PC-3 (cell line): ENCODE measurements around the gene ID2. TPM values are rescaled to one million over a fixed set of nuclear protein-coding genes. Genes with fewer than 3 reads are reported as not detected.

Source experiments
- ATAC-seq: fragments of 200-7000 bp; cut with Tn5 transposase; 2 replicates; pipeline ENCODE4 v1.9.1; 2020; ENCODE audit warnings: mild to moderate bottlenecking, moderate library complexity
- BruUV-seq: library from RNA; stranded (reverse); fragments of 400-500 nt; replicated peaks from 2 replicates; lab custom pipeline; 2021; lab: Mats Ljungman, UMichigan
- CTCF ChIA-PET: fragments of 300-600 bp; sonication (Branson Sonifier 250); formaldehyde crosslinking; loops from one replicate; lab custom pipeline; 2022; ENCODE audit warnings: antibody characterized with exemption; lab: Charles Lee
- POLR2A ChIA-PET: fragments of 300-600 bp; sonication (Branson Sonifier 250); formaldehyde crosslinking; loops from one replicate; lab custom pipeline; 2022; ENCODE audit warnings: antibody characterized with exemption; ENCODE audit not compliant: unreplicated experiment; lab: Charles Lee
- DNase-seq: peaks from one replicate; pipeline ENCODE4 v3.0.0-alpha.2; 2015
- H2AFZ ChIP-seq: fragments of 300-600 bp; sonication (generic); 2 replicates; pipeline ENCODE4 v1.6.0; 2016; ENCODE audit warnings: antibody characterized with exemption, low read length
- H3F3A ChIP-seq: fragments of 300-600 bp; sonication (generic); one replicate; pipeline ENCODE4 v1.6.0; 2017; ENCODE audit warnings: antibody characterized with exemption, low read length, control low read depth, mild to moderate bottlenecking; ENCODE audit not compliant: unreplicated experiment
- H3K27ac ChIP-seq: fragments of 300-600 bp; sonication (generic); 2 replicates; pipeline ENCODE4 v1.5.1; 2016; ENCODE audit warnings: mild to moderate bottlenecking, low read length
- H3K27me3 ChIP-seq: fragments of 300-600 bp; sonication (generic); 2 replicates; pipeline ENCODE4 v1.6.1; 2016; ENCODE audit warnings: low read length, mixed read lengths
- H3K36me3 ChIP-seq: fragments of 300-600 bp; sonication (generic); 2 replicates; pipeline ENCODE4 v1.6.1; 2016; ENCODE audit warnings: low read depth, mixed run types, low read length, mixed read lengths
- H3K4me1 ChIP-seq: fragments of 300-600 bp; sonication (generic); 2 replicates; pipeline ENCODE4 v1.5.1; 2016; ENCODE audit warnings: low read length; ENCODE audit not compliant: insufficient read depth
- H3K4me2 ChIP-seq: fragments of 300-600 bp; sonication (generic); 2 replicates; pipeline ENCODE4 v1.6.0; 2016; ENCODE audit warnings: low read length
- H3K4me3 ChIP-seq: fragments of 300-600 bp; sonication (generic); 2 replicates; pipeline ENCODE4 v1.5.1; 2016; ENCODE audit warnings: mild to moderate bottlenecking, low read length, mixed read lengths
- H3K79me2 ChIP-seq: fragments of 300-600 bp; sonication (generic); 2 replicates; pipeline ENCODE4 v1.6.1; 2017; ENCODE audit warnings: low read length, mixed read lengths
- H3K9ac ChIP-seq: fragments of 300-600 bp; sonication (generic); 2 replicates; pipeline ENCODE4 v1.6.0; 2016; ENCODE audit warnings: mild to moderate bottlenecking, low read length
- H3K9me2 ChIP-seq: fragments of 300-600 bp; sonication (generic); replicated peaks from 2 replicates; pipeline ENCODE4 v1.6.1; 2016; ENCODE audit warnings: mixed run types, low read length, mixed read lengths
- H3K9me3 ChIP-seq: fragments of 300-600 bp; sonication (generic); 2 replicates; pipeline ENCODE4 v1.6.1; 2016; ENCODE audit warnings: low read length, mixed read lengths
- H4K20me1 ChIP-seq: fragments of 300-600 bp; sonication (generic); 2 replicates; pipeline ENCODE4 v1.6.1; 2016; ENCODE audit warnings: low read length, mixed read lengths
- CTCF ChIP-seq: fragments of 300-600 bp; sonication (generic); conservative IDR thresholded peaks from 2 replicates; pipeline ENCODE4 v1.5.1; 2017; ENCODE audit warnings: antibody characterized with exemption, low read depth, mild to moderate bottlenecking, low read length
- EZH2 ChIP-seq: fragments of 300-600 bp; sonication (generic); IDR thresholded peaks from one replicate; pipeline ENCODE4 v1.6.1; 2017; ENCODE audit warnings: antibody characterized with exemption, mild to moderate bottlenecking, low read length; ENCODE audit not compliant: unreplicated experiment
- EZH2phosphoT487 ChIP-seq: fragments of 300-600 bp; sonication (generic); IDR thresholded peaks from 2 replicates; pipeline ENCODE4 v1.6.1; 2018; ENCODE audit warnings: mild to moderate bottlenecking, antibody characterized with exemption, low read length, borderline replicate concordance
- intact Hi-C: fragments of 100-400 bp; cut with micrococcal nuclease; formaldehyde crosslinking; loops from 2 replicates; pipeline ENCODE4 v1.9.0; 2023
- total RNA-seq: library from RNA; depleted of rRNA; stranded (reverse); fragments of >200 nt; gene quantifications from 2 replicates; pipeline ENCODE4 v1.2.3, GENCODE V29; 2014

The ID2 gene
- total RNA-seq, 1 experiment from 2014 or later, result 92.1 TPM

- TF ChIP-seq EZH2, result no peak
- Histone ChIP-seq H3K9me3 (no peaks in the 10 kb centered on the region), H3K79me2 (no peaks in the 10 kb centered on the region), H3K4me2 (no peak overlapping the region), H3F3A (no peaks in the 10 kb centered on the region), H4K20me1 (no peaks in the 10 kb centered on the region), H3K36me3 (no peaks in the 10 kb centered on the region), H3K27ac (no peak overlapping the region), H3K4me3 (no peak overlapping the region), H3K9ac (no peak overlapping the region), H3K27me3 (no peaks in the 10 kb centered on the region), H2AFZ (no peak overlapping the region), H3K4me1 (0 out of 2 replicates have a peak, but pooled peaks cover 2% of the 10 kb centered on the region), H3K9me2 (no peaks in the 10 kb centered on the region)
- CTCF ChIA-PET, result no interaction called here
- intact Hi-C loops, result no loop called here
- no TSS peak for BruUV-seq
- DNase-seq (no peak), ATAC-seq (no peak)
- POLR2A ChIA-PET, result no interaction called here
These were observed 13.9 kb upstream of the ID2 start for GRCh38 chr2:8667896-8668512.

- DNase-seq (no peak), ATAC-seq (no peak)
- H4K20me1 ChIP-seq, result no peaks in the 10 kb centered on the region
- H3K9me2 ChIP-seq, result no peaks in the 10 kb centered on the region
- H3K79me2 ChIP-seq, result no peaks in the 10 kb centered on the region
- intact Hi-C loops, result no loop called here
- H3K27ac ChIP-seq, result no peak overlapping the region
- no peak overlapping the region for H3K9ac ChIP-seq
- no peak overlapping the region for H3K4me2 ChIP-seq
- TF ChIP-seq EZH2 (no peak), CTCF (no peak)
- H3K36me3 ChIP-seq, result no peaks in the 10 kb centered on the region
- no peak overlapping the region for H2AFZ ChIP-seq
- H3F3A ChIP-seq, result no peaks in the 10 kb centered on the region
- CTCF ChIA-PET, result no interaction called here
- POLR2A ChIA-PET, result no interaction called here
- H3K4me1 ChIP-seq, result no peaks in the 10 kb centered on the region
- H3K9me3 ChIP-seq, result peaks cover 2% of the 10 kb centered on the region; the same call in 1 of the 2 replicates
- H3K27me3 ChIP-seq, result no peaks in the 10 kb centered on the region
- BruUV-seq, result no TSS peak
- no peak overlapping the region for H3K4me3 ChIP-seq
These were observed 12.6 kb upstream of the ID2 start for GRCh38 chr2:8669157-8669817.

- Histone ChIP-seq H3K27me3 (no peaks in the 10 kb centered on the region), H3K9me3 (peaks cover 5% of the 10 kb centered on the region; the same call in 1 of the 2 replicates), H3K4me2 (no peak overlapping the region), H3K79me2 (no peaks in the 10 kb centered on the region), H2AFZ (no peak overlapping the region), H3F3A (no peaks in the 10 kb centered on the region), H3K9ac (no peak overlapping the region), H3K9me2 (no peaks in the 10 kb centered on the region), H3K4me1 (no peaks in the 10 kb centered on the region), H3K4me3 (no peak overlapping the region), H3K36me3 (no peaks in the 10 kb centered on the region), H3K27ac (no peak overlapping the region), H4K20me1 (no peaks in the 10 kb centered on the region)
- ATAC-seq, result no peak
- no peak for DNase-seq
- ChIA-PET POLR2A (no interaction called here), CTCF (no interaction called here)
- no TSS peak for BruUV-seq
- TF ChIP-seq CTCF, result no peak
- TF ChIP-seq EZH2phosphoT487, result no peak
- no peak for TF ChIP-seq EZH2
- intact Hi-C loops, result no loop called here
These were observed 11.3 kb upstream of the ID2 start for GRCh38 chr2:8670580-8670979.
